ENCODE data around the gene SSBP3. TPM values are rescaled to one million over a fixed set of nuclear protein-coding genes. Genes with fewer than 3 reads are reported as not detected.
A peak's percentile ranks its signal among the peaks of the same experiment; 100 is the strongest.
"Not testable (repeated sequence)": the region's sequence is repeated elsewhere in the genome, so short reads cannot be mapped to it uniquely, and the experiment has no call there.

The SSBP3 gene
- polyA plus RNA-seq, 6 donors from 2014 or later, result 1.7 to 4.2 (median 2.2) TPM

- DNase-seq (no peak), ATAC-seq (ENCODE audit: low read depth in 2 of 2) (no peak)
- peak overlapping the region in 1 of 6 donors; percentile 70 for H3K27ac Mint-ChIP-seq
- peaks cover 5 to 8% of the 10 kb centered on the region in 2 donors for H3K36me3 Mint-ChIP-seq
- no peaks in the 10 kb centered on the region for H3K9me3 Mint-ChIP-seq
- no peak overlapping the region for H3K4me3 Mint-ChIP-seq
- peaks cover 0 to 5% (median 3%) of the 10 kb centered on the region in 3 donors for H3K4me1 Mint-ChIP-seq
- H3K27me3 Mint-ChIP-seq, result no peaks in the 10 kb centered on the region
Measured at GRCh38 chr1:54237586-54237985, 168.6 kb downstream of the SSBP3 start.

- Mint-ChIP-seq H3K9me3 (no peaks in the 10 kb centered on the region), H3K27me3 (no peaks in the 10 kb centered on the region), H3K36me3 (peaks cover 5 to 8% of the 10 kb centered on the region in 2 donors), H3K27ac (no peak overlapping the region), H3K4me3 (no peak overlapping the region), H3K4me1 (peaks cover 0 to 5% (median 3%) of the 10 kb centered on the region in 3 donors)
- ATAC-seq (ENCODE audit: low read depth in 2 of 2) (no peak), DNase-seq (no peak)
Measured at GRCh38 chr1:54234284-54234683, 171.9 kb downstream of the SSBP3 start.

DNA sequence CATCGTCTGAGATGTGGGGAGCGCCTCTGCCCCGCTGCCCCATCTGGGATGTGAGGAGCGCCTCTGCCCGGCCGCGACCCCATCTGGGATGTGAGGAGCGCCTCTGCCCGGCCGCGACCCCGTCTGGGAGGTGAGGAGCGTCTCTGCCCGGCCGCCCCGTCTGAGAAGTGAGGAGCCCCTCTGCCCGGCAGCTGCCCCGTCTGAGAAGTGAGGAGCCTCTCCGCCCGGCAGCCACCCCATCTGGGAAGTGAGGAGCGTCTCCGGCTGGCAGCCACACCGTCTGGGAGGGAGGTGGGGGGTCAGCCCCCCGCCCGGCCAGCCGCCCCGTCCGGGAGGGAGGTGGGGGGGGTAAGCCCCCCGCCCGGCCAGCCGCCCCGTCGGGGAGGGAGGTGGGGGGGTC is 173.0 kb downstream of the SSBP3 start:
- ATAC-seq (ENCODE audit: low read depth in 2 of 2); H3K4me3 Mint-ChIP-seq; H3K27me3 Mint-ChIP-seq; H3K36me3 Mint-ChIP-seq; H3K27ac Mint-ChIP-seq; DNase-seq; H3K9me3 Mint-ChIP-seq; H3K4me1 Mint-ChIP-seq: not testable (repeated sequence)

DNA sequence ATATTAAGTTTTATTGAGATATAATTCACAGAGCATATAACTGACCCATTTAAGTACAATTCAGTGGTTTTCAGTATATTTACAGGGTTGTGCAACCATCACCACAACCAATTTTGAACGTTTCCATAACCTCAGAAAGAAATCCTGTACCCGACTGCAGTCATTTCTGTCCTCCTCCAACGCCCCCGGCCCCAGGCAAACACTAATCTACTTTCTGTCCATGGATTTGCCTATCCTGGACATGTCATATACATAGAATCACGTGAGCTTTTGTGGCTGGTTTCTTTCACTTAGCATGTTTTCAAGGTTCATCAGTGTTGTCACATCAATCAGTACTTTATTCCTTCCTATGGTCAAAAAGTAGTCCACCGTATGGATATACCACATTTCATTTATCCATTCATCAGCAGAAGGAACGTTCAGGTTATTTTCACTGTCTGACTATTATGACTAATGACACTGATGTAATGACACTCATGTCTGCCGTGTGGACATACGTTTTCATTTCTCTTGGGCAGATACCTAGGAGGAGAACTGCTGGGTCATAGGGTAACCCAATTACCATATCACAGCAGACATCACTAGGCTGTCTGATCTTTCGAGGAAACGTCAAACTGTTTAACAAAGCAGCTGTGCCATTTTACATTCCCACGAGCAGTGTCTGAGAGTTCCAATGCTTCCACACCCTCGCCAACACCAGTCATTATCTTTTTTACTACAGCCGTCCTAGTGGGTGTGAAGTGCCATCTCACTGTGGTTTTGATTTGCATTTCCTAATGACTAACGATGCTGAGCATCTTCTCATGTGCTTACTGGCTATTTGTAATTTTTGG is 175.5 kb downstream of the SSBP3 start:
- peak overlapping the region in 1 of 6 donors; percentile 0 for H3K27ac Mint-ChIP-seq
- peaks cover 0 to 5% (median 3%) of the 10 kb centered on the region in 3 donors for H3K4me1 Mint-ChIP-seq
- no peak overlapping the region for H3K4me3 Mint-ChIP-seq
- no peak for DNase-seq
- ATAC-seq (ENCODE audit: low read depth in 2 of 2), result no peak
- H3K27me3 Mint-ChIP-seq, result no peaks in the 10 kb centered on the region
- no peaks in the 10 kb centered on the region for H3K36me3 Mint-ChIP-seq
- H3K9me3 Mint-ChIP-seq, result no peaks in the 10 kb centered on the region

GRCh38 chr1:54229281-54229891 is 176.8 kb downstream of the SSBP3 start:
- no peak overlapping the region for H3K4me3 Mint-ChIP-seq
- no peak for DNase-seq
- peak overlapping the region in 3 of 6 donors; percentile 8 to 88 (median 76) for H3K27ac Mint-ChIP-seq

DNA sequence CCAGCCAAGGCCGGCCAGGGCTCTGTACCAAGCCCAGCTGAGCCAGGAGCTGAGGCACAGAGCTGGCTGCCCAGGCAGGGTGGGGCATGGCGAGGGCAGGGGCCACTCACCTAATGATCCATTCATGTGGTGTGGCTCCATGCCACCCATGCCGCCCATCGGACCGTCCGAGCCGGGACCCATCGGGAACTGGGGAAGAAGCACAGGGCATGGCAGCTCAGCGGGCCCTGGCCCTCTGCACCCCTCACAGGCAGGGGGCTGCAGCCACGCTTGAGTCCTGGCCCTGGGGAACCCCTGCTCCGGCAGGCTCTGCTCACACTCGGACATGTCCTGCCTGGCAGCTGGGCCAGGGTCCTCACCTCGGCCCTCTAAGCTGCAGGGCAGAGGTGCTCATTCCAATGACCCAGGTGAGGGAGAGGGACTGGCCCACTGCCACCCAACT is 177.5 kb downstream of the SSBP3 start:
- no peak for DNase-seq
- Mint-ChIP-seq H3K4me1 (no peaks in the 10 kb centered on the region), H3K4me3 (no peak overlapping the region), H3K9me3 (no peaks in the 10 kb centered on the region), H3K27me3 (no peaks in the 10 kb centered on the region), H3K27ac (peak overlapping the region in 1 of 6 donors; percentile 51), H3K36me3 (no peaks in the 10 kb centered on the region)
- no peak for ATAC-seq (ENCODE audit: low read depth in 2 of 2)

More at GRCh38 chr1:54229281-54229891, 176.8 kb downstream of the SSBP3 start:
- Mint-ChIP-seq H3K27me3 (no peaks in the 10 kb centered on the region), H3K36me3 (no peaks in the 10 kb centered on the region), H3K9me3 (no peaks in the 10 kb centered on the region), H3K4me1 (no peaks in the 10 kb centered on the region)
- no peak for ATAC-seq (ENCODE audit: low read depth in 2 of 2)

GRCh38 chr1:54227891-54228310 is 178.3 kb downstream of the SSBP3 start:
- Mint-ChIP-seq H3K9me3 (no peaks in the 10 kb centered on the region), H3K4me3 (no peak overlapping the region), H3K4me1 (no peaks in the 10 kb centered on the region), H3K36me3 (no peaks in the 10 kb centered on the region), H3K27me3 (no peaks in the 10 kb centered on the region), H3K27ac (peak overlapping the region in 2 of 6 donors; percentile 4 to 26)
- no peak for DNase-seq
- ATAC-seq (ENCODE audit: low read depth in 2 of 2), result no peak

- ATAC-seq (ENCODE audit: low read depth in 2 of 2), result no peak
Measured at GRCh38 chr1:54227091-54227602, 179.0 kb downstream of the SSBP3 start.

DNA sequence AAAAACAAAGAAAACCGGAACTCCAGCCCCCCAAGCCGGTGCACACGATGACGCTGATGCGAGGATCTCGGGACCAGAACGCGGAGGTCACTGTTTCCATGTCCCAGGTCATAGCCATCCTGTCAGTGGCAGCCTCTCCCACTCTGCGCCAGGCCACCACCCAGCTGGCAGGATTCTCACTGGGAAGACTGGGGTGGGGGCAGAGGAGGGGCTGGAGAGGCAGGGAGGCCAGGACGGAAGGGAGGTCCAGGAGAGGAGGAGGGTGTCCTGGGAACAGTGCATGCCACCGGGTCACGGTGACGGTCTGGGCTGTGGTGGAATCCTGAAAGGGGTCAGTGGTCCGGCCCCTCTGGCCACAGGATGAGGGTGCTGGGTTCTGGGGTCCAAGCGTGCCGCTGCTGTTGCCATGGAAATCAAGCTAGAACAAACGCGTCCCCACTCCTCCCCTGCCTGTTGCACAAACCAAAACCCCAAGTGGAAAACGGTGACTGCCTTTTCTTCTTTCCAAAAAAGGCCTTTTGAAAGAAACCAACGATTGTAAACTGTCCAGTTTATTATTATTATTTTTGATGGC is 180.1 kb downstream of the SSBP3 start:
- Mint-ChIP-seq H3K27ac (peak overlapping the region in 1 of 6 donors; percentile 39), H3K36me3 (no peaks in the 10 kb centered on the region), H3K4me1 (peaks cover 0 to 3% (median 2%) of the 10 kb centered on the region in 3 donors), H3K9me3 (no peaks in the 10 kb centered on the region), H3K4me3 (no peak overlapping the region), H3K27me3 (no peaks in the 10 kb centered on the region)
- no peak for ATAC-seq (ENCODE audit: low read depth in 2 of 2)
- no peak for DNase-seq

More at GRCh38 chr1:54227091-54227602, 179.0 kb downstream of the SSBP3 start:
- Mint-ChIP-seq H3K9me3 (no peaks in the 10 kb centered on the region), H3K27me3 (no peaks in the 10 kb centered on the region), H3K4me3 (no peak overlapping the region), H3K27ac (no peak overlapping the region), H3K4me1 (peaks cover 0 to 3% (median 0%) of the 10 kb centered on the region in 3 donors), H3K36me3 (no peaks in the 10 kb centered on the region)
- DNase-seq, result no peak

DNA sequence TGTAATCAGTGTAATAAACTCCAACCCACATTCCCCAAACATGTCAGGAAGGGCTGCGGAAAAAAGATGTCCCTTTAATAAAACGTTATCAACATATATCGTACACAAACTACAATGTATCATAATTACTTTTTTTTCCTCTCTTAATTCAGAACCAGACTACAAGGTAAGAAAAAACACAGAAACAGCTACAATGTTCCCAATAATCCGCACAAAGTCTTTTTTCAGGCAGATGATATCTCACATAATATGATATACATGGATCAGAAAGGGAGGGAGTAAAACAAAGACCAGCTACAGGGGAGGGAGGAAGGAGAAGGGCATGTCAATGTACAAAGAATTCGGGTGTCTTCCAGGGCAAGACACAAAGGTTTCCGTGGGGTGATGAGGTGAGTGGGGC is 180.8 kb downstream of the SSBP3 start:
- Mint-ChIP-seq H3K27ac (peak overlapping the region in 2 of 6 donors; percentile 67 to 73), H3K27me3 (no peaks in the 10 kb centered on the region), H3K36me3 (no peaks in the 10 kb centered on the region), H3K9me3 (no peaks in the 10 kb centered on the region), H3K4me3 (no peak overlapping the region), H3K4me1 (peaks cover 0 to 3% (median 2%) of the 10 kb centered on the region in 3 donors)
- ATAC-seq (ENCODE audit: low read depth in 2 of 2) (no peak), DNase-seq (no peak)

DNA sequence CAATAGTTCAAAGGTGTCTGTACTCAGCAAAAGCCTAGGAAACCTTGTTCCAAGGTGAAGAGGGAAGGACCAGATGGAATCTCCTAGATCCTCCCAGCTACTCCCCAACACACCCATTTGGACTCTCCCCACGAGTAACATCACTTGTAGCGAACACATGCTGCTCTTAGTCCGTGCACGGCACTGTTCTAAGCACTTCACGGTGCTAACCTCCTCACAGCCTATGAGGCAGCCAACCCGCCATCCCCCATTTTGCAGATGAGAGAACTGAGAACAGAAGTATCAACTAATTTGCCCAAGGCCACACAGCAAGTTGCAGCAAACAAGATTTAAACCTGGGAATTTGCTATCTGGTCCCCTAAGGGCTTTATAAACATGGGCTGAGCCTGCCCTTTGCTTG is 182.0 kb downstream of the SSBP3 start:
- no peak overlapping the region for H3K4me3 Mint-ChIP-seq
- no peaks in the 10 kb centered on the region for H3K36me3 Mint-ChIP-seq
- H3K27ac Mint-ChIP-seq, result no peak overlapping the region
- H3K9me3 Mint-ChIP-seq, result no peaks in the 10 kb centered on the region
- H3K27me3 Mint-ChIP-seq, result no peaks in the 10 kb centered on the region
- no peak for DNase-seq
- ATAC-seq (ENCODE audit: low read depth in 2 of 2), result no peak
- peaks cover 0 to 3% (median 2%) of the 10 kb centered on the region in 3 donors for H3K4me1 Mint-ChIP-seq

DNA sequence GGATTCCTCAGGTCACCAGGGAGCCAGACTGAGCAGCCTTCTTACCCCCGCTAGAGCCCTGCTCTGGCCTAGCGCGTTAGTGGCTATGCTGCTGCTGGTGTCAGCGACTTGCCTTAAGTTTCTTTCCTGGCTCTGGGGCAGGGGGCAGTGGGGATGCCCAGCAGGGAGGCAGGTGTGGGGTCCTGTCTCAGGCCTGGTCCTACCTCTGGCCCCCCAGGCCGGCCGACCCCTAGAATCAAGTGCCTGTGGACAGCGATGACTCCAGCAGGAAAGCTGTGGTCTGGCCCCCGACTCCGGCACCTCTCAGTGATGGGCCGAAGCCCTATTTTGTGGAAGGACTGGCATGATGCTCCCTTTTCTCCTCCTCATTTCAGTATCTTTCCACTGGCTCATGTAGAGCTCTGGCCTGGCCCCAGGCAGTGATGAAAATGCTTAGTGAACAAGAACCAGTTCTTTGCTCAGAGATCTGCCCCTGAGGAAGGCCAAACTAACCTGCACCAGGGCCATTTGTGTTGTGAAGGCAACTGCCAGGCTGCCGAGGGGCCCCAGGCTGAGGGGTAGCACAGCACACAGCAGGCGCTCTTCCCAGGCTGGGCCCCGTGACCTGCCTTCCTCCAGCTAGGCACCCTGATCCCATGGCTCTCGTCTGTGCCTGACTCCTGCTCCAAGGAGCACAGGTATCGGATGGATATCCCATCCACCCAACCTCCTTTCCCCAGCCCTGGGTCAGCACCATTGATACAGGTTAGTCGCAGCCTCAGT is 182.6 kb downstream of the SSBP3 start:
- H3K9me3 Mint-ChIP-seq, result no peaks in the 10 kb centered on the region
- H3K4me1 Mint-ChIP-seq, result peaks cover 0 to 3% (median 2%) of the 10 kb centered on the region in 3 donors
- ATAC-seq (ENCODE audit: low read depth in 2 of 2), result no peak
- peak overlapping the region in 1 of 6 donors; percentile 60 for H3K27ac Mint-ChIP-seq
- DNase-seq, result no peak
- H3K4me3 Mint-ChIP-seq, result peak overlapping the region in 1 of 8 donors; percentile 66
- H3K36me3 Mint-ChIP-seq, result peaks cover 0 to 3% of the 10 kb centered on the region in 2 donors
- H3K27me3 Mint-ChIP-seq, result no peaks in the 10 kb centered on the region

- Mint-ChIP-seq H3K27ac (peak overlapping the region in 3 of 6 donors; percentile 14 to 60 (median 20)), H3K27me3 (no peaks in the 10 kb centered on the region), H3K9me3 (no peaks in the 10 kb centered on the region), H3K4me3 (no peak overlapping the region), H3K4me1 (peaks cover 0 to 3% (median 2%) of the 10 kb centered on the region in 3 donors), H3K36me3 (peaks cover under 1 to 12% of the 10 kb centered on the region in 2 donors)
- DNase-seq (no peak), ATAC-seq (ENCODE audit: low read depth in 2 of 2) (no peak)
Measured at GRCh38 chr1:54222711-54223110, 183.5 kb downstream of the SSBP3 start.
